ENCODE data around the gene PCED1A. TPM values are rescaled to one million over a fixed set of nuclear protein-coding genes. Genes with fewer than 3 reads are reported as not detected.
"Not testable (repeated sequence)": the region's sequence is repeated elsewhere in the genome, so short reads cannot be mapped to it uniquely, and the experiment has no call there.

PCED1A gene
- total RNA-seq, 1 donor from 2014 or later: 29.2 TPM

- Mint-ChIP-seq H3K36me3 (ENCODE audit: low read depth) (no peaks in the 10 kb centered on the region), H3K9me3 (peaks cover 13% of the 10 kb centered on the region), H3K27ac (no peak overlapping the region), H3K4me1 (ENCODE audit: low read depth) (peaks cover 6% of the 10 kb centered on the region), H3K27me3 (ENCODE audit: low read depth) (peaks cover 58% of the 10 kb centered on the region), H3K4me3 (ENCODE audit: low read depth) (no peak overlapping the region)
- intact Hi-C loops (cut with micrococcal nuclease): no loop called here
- DNase-seq (ENCODE audit: low spot score): no peak
Measured at GRCh38 chr20:2816583-2817340, 23.7 kb downstream of the PCED1A start.

GRCh38 chr20:2816030-2816582 is 24.3 kb downstream of the PCED1A start, which contains the start of gene TMEM239:
TMEM239 (plus strand) TSS chr20:2816364; CDS start chr20:2816555, 191 bp downstream.
- no peak for DNase-seq (ENCODE audit: low spot score)
- H3K36me3 Mint-ChIP-seq (ENCODE audit: low read depth): no peaks in the 10 kb centered on the region
- H3K27me3 Mint-ChIP-seq (ENCODE audit: low read depth): peaks cover 60% of the 10 kb centered on the region
- H3K27ac Mint-ChIP-seq: no peak within 1 kb of the TSS
- H3K4me1 Mint-ChIP-seq (ENCODE audit: low read depth): peaks cover 2% of the 10 kb centered on the region
- peaks cover 13% of the 10 kb centered on the region for H3K9me3 Mint-ChIP-seq
- H3K4me3 Mint-ChIP-seq (ENCODE audit: low read depth): no peak within 1 kb of the TSS
- intact Hi-C loops (cut with micrococcal nuclease): no loop called here

DNA sequence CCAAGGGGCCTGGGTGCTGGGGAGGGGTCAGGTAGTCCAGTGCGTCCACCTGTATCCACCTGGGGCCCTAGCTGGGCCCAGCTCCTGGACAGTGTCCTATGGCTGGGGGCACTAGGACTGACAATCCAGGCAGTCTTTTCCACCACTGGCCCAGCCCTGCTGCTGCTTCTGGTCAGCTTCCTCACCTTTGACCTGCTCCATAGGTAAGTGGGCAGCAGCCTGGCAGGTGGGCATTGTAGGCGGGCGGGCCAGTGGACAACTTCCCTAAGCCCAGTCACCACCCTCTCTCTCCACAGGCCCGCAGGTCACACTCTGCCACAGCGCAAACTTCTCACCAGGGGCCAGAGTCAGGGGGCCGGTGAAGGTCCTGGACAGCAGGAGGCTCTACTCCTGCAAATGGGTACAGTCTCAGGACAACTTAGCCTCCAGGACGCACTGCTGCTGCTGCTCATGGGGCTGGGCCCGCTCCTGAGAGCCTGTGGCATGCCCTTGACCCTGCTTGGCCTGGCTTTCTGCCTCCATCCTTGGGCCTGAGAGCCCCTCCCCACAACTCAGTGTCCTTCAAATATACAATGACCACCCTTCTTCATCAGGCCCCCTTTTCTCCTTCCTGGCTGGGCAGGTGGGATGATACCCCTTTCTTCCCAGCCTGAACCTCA is 25.1 kb downstream of the PCED1A start:
- no peak overlapping the region for H3K4me3 Mint-ChIP-seq (ENCODE audit: low read depth)
- peaks cover 2% of the 10 kb centered on the region for H3K4me1 Mint-ChIP-seq (ENCODE audit: low read depth)
- H3K9me3 Mint-ChIP-seq: peaks cover 13% of the 10 kb centered on the region
- intact Hi-C loops (cut with micrococcal nuclease): no loop called here
- H3K27ac Mint-ChIP-seq: no peak overlapping the region
- H3K27me3 Mint-ChIP-seq (ENCODE audit: low read depth): peaks cover 62% of the 10 kb centered on the region
- H3K36me3 Mint-ChIP-seq (ENCODE audit: low read depth): no peaks in the 10 kb centered on the region
- DNase-seq (ENCODE audit: low spot score): no peak

DNA sequence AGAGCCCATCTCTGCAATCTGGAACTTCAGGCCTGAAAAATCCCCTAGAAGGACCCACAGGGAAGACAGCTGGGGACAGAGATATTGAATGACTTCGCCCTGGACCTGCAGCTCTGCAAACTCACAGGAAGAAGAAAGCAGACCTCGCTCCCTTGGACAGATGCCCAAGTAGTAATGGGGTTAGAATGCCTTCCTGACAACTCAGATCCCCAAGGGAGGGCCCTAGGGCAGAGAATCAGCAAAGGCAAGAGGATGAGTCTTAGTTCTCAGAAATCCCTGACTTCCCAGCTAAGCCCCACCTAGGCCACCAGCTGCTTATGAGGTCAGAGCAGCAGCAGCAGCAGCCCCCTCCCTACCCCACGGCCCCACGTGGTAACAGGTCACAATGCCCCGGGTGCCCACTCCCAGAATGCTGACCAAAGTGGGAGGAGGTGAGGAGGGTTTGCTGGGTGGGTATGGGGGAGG is 25.8 kb downstream of the PCED1A start, which contains the start of gene C20orf141:
Gene C20orf141 (plus strand): TSS at position 401 of the 465 bp plus-strand sequence. CDS start 198 bp downstream, outside the sequence.
- Mint-ChIP-seq H3K4me1 (ENCODE audit: low read depth) (peaks cover 2% of the 10 kb centered on the region), H3K36me3 (ENCODE audit: low read depth) (no peaks in the 10 kb centered on the region), H3K4me3 (ENCODE audit: low read depth) (no peak within 1 kb of the TSS), H3K27ac (no peak within 1 kb of the TSS), H3K27me3 (ENCODE audit: low read depth) (peaks cover 58% of the 10 kb centered on the region), H3K9me3 (peaks cover 13% of the 10 kb centered on the region)
- DNase-seq (ENCODE audit: low spot score): no peak
- intact Hi-C loops (cut with micrococcal nuclease): no loop called here

DNA sequence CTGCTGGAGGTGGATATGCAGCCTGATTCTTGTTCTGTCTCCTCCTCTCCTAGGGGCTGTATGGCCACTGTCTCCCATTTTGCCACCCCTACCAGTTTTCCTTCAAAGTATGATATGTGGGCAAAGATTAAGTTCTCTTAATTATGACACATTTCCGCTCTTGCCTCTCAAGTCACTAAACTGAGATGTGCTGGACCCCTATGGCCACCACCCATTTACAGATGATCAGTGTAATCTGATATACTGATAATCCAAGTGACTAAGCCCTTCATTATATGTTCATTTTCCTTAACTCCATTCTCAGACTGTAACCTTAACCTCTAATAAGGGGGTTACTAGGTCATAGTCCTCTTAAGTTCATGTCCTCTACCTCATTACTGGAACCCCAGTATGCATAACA is 26.4 kb downstream of the PCED1A start:
- intact Hi-C loops (cut with micrococcal nuclease): no loop called here
- Mint-ChIP-seq H3K27ac (no peak overlapping the region), H3K9me3 (peaks cover 13% of the 10 kb centered on the region), H3K27me3 (ENCODE audit: low read depth) (peaks cover 57% of the 10 kb centered on the region), H3K4me3 (ENCODE audit: low read depth) (no peak overlapping the region), H3K36me3 (ENCODE audit: low read depth) (no peaks in the 10 kb centered on the region), H3K4me1 (ENCODE audit: low read depth) (peaks cover 2% of the 10 kb centered on the region)
- DNase-seq (ENCODE audit: low spot score): no peak

GRCh38 chr20:2812189-2812588 is 28.3 kb downstream of the PCED1A start:
- Mint-ChIP-seq H3K4me1 (ENCODE audit: low read depth) (no peaks in the 10 kb centered on the region), H3K27me3 (ENCODE audit: low read depth) (peaks cover 51% of the 10 kb centered on the region), H3K36me3 (ENCODE audit: low read depth) (no peaks in the 10 kb centered on the region), H3K4me3 (ENCODE audit: low read depth) (no peak overlapping the region), H3K27ac (no peak overlapping the region), H3K9me3 (peaks cover 13% of the 10 kb centered on the region)
- DNase-seq (ENCODE audit: low spot score): no peak
- intact Hi-C loops (cut with micrococcal nuclease): no loop called here

DNA sequence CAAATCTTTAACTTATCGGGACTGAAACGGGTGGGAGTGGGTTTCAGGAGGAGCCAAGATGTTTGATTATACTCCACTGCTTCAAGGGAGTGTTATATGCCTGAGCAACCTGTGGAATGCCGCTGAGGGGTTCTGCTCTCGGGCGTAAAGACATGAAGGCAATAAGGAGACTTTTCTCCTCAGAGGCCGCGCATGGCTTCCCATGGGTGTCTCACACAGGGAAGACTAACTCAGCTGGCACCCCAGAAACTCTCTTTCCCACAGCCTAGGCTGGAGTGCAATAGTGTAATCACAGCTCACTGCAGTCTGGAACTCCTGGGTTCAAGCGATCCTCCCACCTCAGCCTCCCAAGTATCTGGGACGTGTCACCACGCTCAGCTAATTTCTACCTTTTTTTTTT is 30.8 kb downstream of the PCED1A start:
- no peaks in the 10 kb centered on the region for H3K36me3 Mint-ChIP-seq (ENCODE audit: low read depth)
- peaks cover 13% of the 10 kb centered on the region for H3K9me3 Mint-ChIP-seq
- DNase-seq (ENCODE audit: low spot score): no peak
- H3K4me1 Mint-ChIP-seq (ENCODE audit: low read depth): no peaks in the 10 kb centered on the region
- no peak overlapping the region for H3K4me3 Mint-ChIP-seq (ENCODE audit: low read depth)
- intact Hi-C loops (cut with micrococcal nuclease): no loop called here
- H3K27me3 Mint-ChIP-seq (ENCODE audit: low read depth): peaks cover 65% of the 10 kb centered on the region
- H3K27ac Mint-ChIP-seq: no peak overlapping the region

DNA sequence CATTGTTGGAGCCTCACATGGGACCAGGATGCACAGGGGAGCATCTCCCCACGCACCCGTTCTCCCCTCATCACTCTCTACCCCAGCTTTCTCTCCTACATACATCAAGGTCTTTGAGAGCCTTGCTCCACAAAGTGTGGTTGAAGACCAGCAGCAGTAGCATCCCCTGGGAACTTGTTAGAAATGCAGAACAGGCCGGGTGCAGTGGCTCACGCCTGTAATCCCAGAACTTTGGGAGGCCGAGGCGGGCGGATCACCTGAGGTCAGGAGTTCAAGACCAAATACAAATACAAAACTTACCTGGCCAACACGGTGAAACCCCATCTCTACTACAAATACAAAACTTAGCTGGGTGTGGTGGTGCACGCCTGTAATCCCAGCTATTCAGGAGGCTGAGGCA is 32.5 kb downstream of the PCED1A start:
- H3K4me3 Mint-ChIP-seq (ENCODE audit: low read depth); H3K9me3 Mint-ChIP-seq; H3K27ac Mint-ChIP-seq; H3K36me3 Mint-ChIP-seq (ENCODE audit: low read depth); H3K4me1 Mint-ChIP-seq (ENCODE audit: low read depth); DNase-seq (ENCODE audit: low spot score); intact Hi-C loops (cut with micrococcal nuclease): not testable (repeated sequence)
- H3K27me3 Mint-ChIP-seq (ENCODE audit: low read depth): peaks cover 61% of the 10 kb centered on the region

- DNase-seq (ENCODE audit: low spot score): no peak
- H3K9me3 Mint-ChIP-seq: peaks cover 2% of the 10 kb centered on the region
- H3K4me3 Mint-ChIP-seq (ENCODE audit: low read depth): no peak overlapping the region
- H3K4me1 Mint-ChIP-seq (ENCODE audit: low read depth): no peaks in the 10 kb centered on the region
- H3K27me3 Mint-ChIP-seq (ENCODE audit: low read depth): peaks cover 61% of the 10 kb centered on the region
- no peaks in the 10 kb centered on the region for H3K36me3 Mint-ChIP-seq (ENCODE audit: low read depth)
- H3K27ac Mint-ChIP-seq: no peak overlapping the region
- intact Hi-C loops (cut with micrococcal nuclease): no loop called here
Measured at GRCh38 chr20:2807019-2807418, 33.4 kb downstream of the PCED1A start.

DNA sequence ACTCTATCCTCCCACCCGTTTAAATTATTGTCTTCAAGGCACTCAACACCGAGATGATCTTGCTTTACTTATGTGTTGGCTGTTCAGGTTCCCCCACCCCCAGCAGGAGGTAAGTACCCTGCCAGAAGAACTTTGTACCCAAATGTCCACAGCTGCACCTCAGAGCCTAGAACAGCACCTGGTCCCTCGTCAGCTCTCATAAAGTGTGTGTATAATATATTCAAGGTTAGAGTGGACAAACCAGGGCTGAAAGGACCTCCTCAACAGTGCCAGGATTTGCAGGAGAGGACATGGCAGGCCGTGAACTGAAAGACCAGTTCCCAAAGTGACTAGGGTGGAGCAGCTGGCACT is 34.1 kb downstream of the PCED1A start:
- Mint-ChIP-seq H3K4me3 (ENCODE audit: low read depth) (no peak overlapping the region), H3K9me3 (no peaks in the 10 kb centered on the region), H3K4me1 (ENCODE audit: low read depth) (peaks cover 3% of the 10 kb centered on the region), H3K27me3 (ENCODE audit: low read depth) (peaks cover 58% of the 10 kb centered on the region), H3K27ac (no peak overlapping the region), H3K36me3 (ENCODE audit: low read depth) (no peaks in the 10 kb centered on the region)
- no peak for DNase-seq (ENCODE audit: low spot score)
- intact Hi-C loops (cut with micrococcal nuclease): no loop called here

GRCh38 chr20:2805689-2806350 is 34.6 kb downstream of the PCED1A start:
- Mint-ChIP-seq H3K9me3 (no peaks in the 10 kb centered on the region), H3K27me3 (ENCODE audit: low read depth) (peaks cover 58% of the 10 kb centered on the region), H3K4me1 (ENCODE audit: low read depth) (peaks cover 7% of the 10 kb centered on the region), H3K4me3 (ENCODE audit: low read depth) (no peak overlapping the region), H3K36me3 (ENCODE audit: low read depth) (no peaks in the 10 kb centered on the region), H3K27ac (no peak overlapping the region)
- intact Hi-C loops (cut with micrococcal nuclease): no loop called here
- no peak for DNase-seq (ENCODE audit: low spot score)

GRCh38 chr20:2804852-2805688 is 35.4 kb downstream of the PCED1A start:
- no peak overlapping the region for H3K27ac Mint-ChIP-seq

More at GRCh38 chr20:2804852-2805688, 35.4 kb downstream of the PCED1A start:
- Mint-ChIP-seq H3K9me3 (no peaks in the 10 kb centered on the region), H3K4me1 (ENCODE audit: low read depth) (peaks cover 10% of the 10 kb centered on the region), H3K4me3 (ENCODE audit: low read depth) (no peak overlapping the region), H3K27me3 (ENCODE audit: low read depth) (peaks cover 56% of the 10 kb centered on the region), H3K36me3 (ENCODE audit: low read depth) (no peaks in the 10 kb centered on the region)
- no peak for DNase-seq (ENCODE audit: low spot score)
- intact Hi-C loops (cut with micrococcal nuclease): loop anchor here (5.0 kb wide), 1 partner anchor 53 kb away; no protein-coding TSS in a partner anchor
